CD4-positive, alpha-beta T cell treated with Interleukin-6 for 4 hours (primary cell): ENCODE data around the gene PLOD3.
"Not testable (repeated sequence)": the region's sequence is repeated elsewhere in the genome, so short reads cannot be mapped to it uniquely, and the experiment has no call there.

Experiments
- DNase-seq: peaks from one replicate; pipeline ENCODE4 v3.0.0-alpha.2; 2020; ENCODE audit warnings: mixed read lengths

PLOD3 gene

GRCh38 chr7:101208794-101209193 lies 8.6 kb downstream of the PLOD3 start:
- no peak for DNase-seq

GRCh38 chr7:101207459-101207858 lies 9.9 kb downstream of the PLOD3 start:
- DNase-seq = no peak

GRCh38 chr7:101206665-101207042 lies 10.7 kb downstream of the PLOD3 start:
- no peak for DNase-seq

- DNase-seq = no peak
Measured at GRCh38 chr7:101205901-101206664, 11.3 kb downstream of the PLOD3 start.

GRCh38 chr7:101203740-101204738 lies 13.3 kb downstream of the PLOD3 start:
- peak; percentile 24 for DNase-seq

- no peak for DNase-seq
Measured at GRCh38 chr7:101202603-101202918, 14.8 kb downstream of the PLOD3 start.

GRCh38 chr7:101201695-101202602 lies 15.4 kb downstream of the PLOD3 start:
- DNase-seq = no peak

GRCh38 chr7:101200862-101201599 lies 16.4 kb downstream of the PLOD3 start, which contains the start of gene MOGAT3:
Gene MOGAT3, minus strand, starts transcription at chr7:101201036. Its CDS starts 182 bp downstream, at chr7:101200854.
- DNase-seq = no peak

- no peak for DNase-seq
Measured at GRCh38 chr7:101200504-101200861, 16.9 kb downstream of the PLOD3 start.

- DNase-seq = not testable (repeated sequence)
Measured at GRCh38 chr7:101199522-101199921, 17.9 kb downstream of the PLOD3 start.

- DNase-seq = no peak
Measured at GRCh38 chr7:101198476-101198875, 18.9 kb downstream of the PLOD3 start.

GRCh38 chr7:101197991-101198390 lies 19.4 kb downstream of the PLOD3 start:
- DNase-seq = no peak

- no peak for DNase-seq
Measured at GRCh38 chr7:101195884-101196283, 21.5 kb downstream of the PLOD3 start.

GRCh38 chr7:101189109-101189508 lies 28.3 kb downstream of the PLOD3 start:
- DNase-seq = no peak

GRCh38 chr7:101186844-101187428 lies 30.4 kb downstream of the PLOD3 start:
- no peak for DNase-seq

- no peak for DNase-seq
Measured at GRCh38 chr7:101186194-101186593, 31.2 kb downstream of the PLOD3 start.

GRCh38 chr7:101185258-101185839 lies 32.0 kb downstream of the PLOD3 start:
- DNase-seq = no peak

- DNase-seq = no peak
Measured at GRCh38 chr7:101180130-101180755, 37.1 kb downstream of the PLOD3 start, which contains the start of gene NAT16. Gene NAT16, minus strand, starts transcription at chr7:101180293. Its CDS starts 5,486 bp downstream, at chr7:101174807.

GRCh38 chr7:101179713-101180112 lies 37.7 kb downstream of the PLOD3 start:
- DNase-seq = no peak

- DNase-seq = no peak
Measured at GRCh38 chr7:101179117-101179516, 38.3 kb downstream of the PLOD3 start.

GRCh38 chr7:101177644-101178043 lies 39.7 kb downstream of the PLOD3 start:
- no peak for DNase-seq
